ENCODE results near the gene PLD5. TPM values are rescaled to one million over a fixed set of nuclear protein-coding genes. Genes with fewer than 3 reads are reported as not detected.

Gene PLD5
- polyA plus RNA-seq, 3 donors = not detected

GRCh38 chr1:242203262-242203661 lies 321.2 kb downstream of the PLD5 start:
- peaks cover 0 to 7% (median 3%) of the 10 kb centered on the region in 7 donors for H3K9me3 Mint-ChIP-seq
- intact Hi-C loops (cut with micrococcal nuclease) = no loop called here
- Histone ChIP-seq H3K9me3 (replicated peaks in 1 of 2; ENCODE audit: control insufficient read depth in 1 of 2, insufficient read depth in 1 of 2, low read length in 2 of 2) (no peaks in the 10 kb centered on the region), H4K20me1 (ENCODE audit: insufficient read depth, low read length) (no peaks in the 10 kb centered on the region), H3K4me3 (replicated peaks in 1 of 3; ENCODE audit: low read depth in 2 of 3, low read length in 3 of 3) (no peak overlapping the region), H3K36me3 (replicated peaks in 1 of 2; ENCODE audit: control insufficient read depth in 1 of 2, insufficient read depth in 2 of 2, low read length in 2 of 2) (no peaks in the 10 kb centered on the region), H2AFZ (ENCODE audit: insufficient read depth, low read depth, low read length, poor library complexity, severe bottlenecking) (no peak overlapping the region), H3K9ac (ENCODE audit: insufficient read depth, low read length, poor library complexity, severe bottlenecking) (no peak overlapping the region), H3K27me3 (ENCODE audit: control insufficient read depth in 2 of 2, insufficient read depth in 2 of 2, low read length in 2 of 2) (no peaks in the 10 kb centered on the region), H3K27ac (ENCODE audit: low read depth in 1 of 2, low read length in 2 of 2) (no peak overlapping the region), H3K4me2 (replicated peaks; ENCODE audit: extremely low read depth, low read length, poor library complexity, severe bottlenecking) (no peak overlapping the region), H3K4me1 (ENCODE audit: control insufficient read depth in 1 of 2, insufficient read depth in 2 of 2, low read length in 2 of 2) (no peaks in the 10 kb centered on the region), H3K79me2 (ENCODE audit: insufficient read depth, low read length) (no peaks in the 10 kb centered on the region)
- 74% methylated on average over 5 of the region's 6 CpGs for WGBS (ENCODE audit: insufficient coverage)
- no peak overlapping the region for H3K4me3 Mint-ChIP-seq
- TF ChIP-seq CTCF (IDR thresholded peaks at IDR 0.05) = no peak
- H3K36me3 Mint-ChIP-seq = no peaks in the 10 kb centered on the region
- no peak overlapping the region for H3K27ac Mint-ChIP-seq
- DNase-seq = no peak
- no peaks in the 10 kb centered on the region for H3K4me1 Mint-ChIP-seq
- H3K27me3 Mint-ChIP-seq (ENCODE audit: low read depth in 3 of 3) = peaks cover 0 to 9% (median 3%) of the 10 kb centered on the region in 3 donors

- DNase-seq = no peak
- peaks cover 0 to 9% (median 2%) of the 10 kb centered on the region in 3 donors for H3K27me3 Mint-ChIP-seq (ENCODE audit: low read depth in 3 of 3)
- no peaks in the 10 kb centered on the region for H3K36me3 Mint-ChIP-seq
- H3K9me3 Mint-ChIP-seq = peaks cover 0 to 6% (median 3%) of the 10 kb centered on the region in 7 donors
- no peak for TF ChIP-seq CTCF (IDR thresholded peaks at IDR 0.05)
- Histone ChIP-seq H3K79me2 (ENCODE audit: insufficient read depth, low read length) (no peaks in the 10 kb centered on the region), H3K27ac (ENCODE audit: low read depth in 1 of 2, low read length in 2 of 2) (no peak overlapping the region), H3K4me1 (ENCODE audit: control insufficient read depth in 1 of 2, insufficient read depth in 2 of 2, low read length in 2 of 2) (no peaks in the 10 kb centered on the region), H3K9ac (ENCODE audit: insufficient read depth, low read length, poor library complexity, severe bottlenecking) (no peak overlapping the region), H4K20me1 (ENCODE audit: insufficient read depth, low read length) (no peaks in the 10 kb centered on the region), H3K9me3 (replicated peaks in 1 of 2; ENCODE audit: control insufficient read depth in 1 of 2, insufficient read depth in 1 of 2, low read length in 2 of 2) (no peaks in the 10 kb centered on the region), H3K4me2 (replicated peaks; ENCODE audit: extremely low read depth, low read length, poor library complexity, severe bottlenecking) (no peak overlapping the region), H3K36me3 (replicated peaks in 1 of 2; ENCODE audit: control insufficient read depth in 1 of 2, insufficient read depth in 2 of 2, low read length in 2 of 2) (no peaks in the 10 kb centered on the region), H3K27me3 (ENCODE audit: control insufficient read depth in 2 of 2, insufficient read depth in 2 of 2, low read length in 2 of 2) (no peaks in the 10 kb centered on the region), H2AFZ (ENCODE audit: insufficient read depth, low read depth, low read length, poor library complexity, severe bottlenecking) (no peak overlapping the region), H3K4me3 (replicated peaks in 1 of 3; ENCODE audit: low read depth in 2 of 3, low read length in 3 of 3) (no peak overlapping the region)
- no peaks in the 10 kb centered on the region for H3K4me1 Mint-ChIP-seq
- H3K27ac Mint-ChIP-seq = no peak overlapping the region
- intact Hi-C loops (cut with micrococcal nuclease) = no loop called here
- no peak overlapping the region for H3K4me3 Mint-ChIP-seq
- no CpG with 5 or more reads among the region's 2 CpGs for WGBS (ENCODE audit: insufficient coverage)
These were observed 323.4 kb downstream of the PLD5 start for GRCh38 chr1:242201090-242201489.
